GM23338 (cell line): Measurements from ENCODE around the gene DAO. TPM values are rescaled to one million over a fixed set of nuclear protein-coding genes. Genes with fewer than 3 reads are reported as not detected.

Experiments
- ATAC-seq: fragments of 200-7000 bp; cut with Tn5 transposase; 3 replicates; pipeline ENCODE4 v1.9.1; 2020
- DNase-seq: peaks from one replicate; pipeline ENCODE4 v3.0.0-alpha.2; 2015; ENCODE audit warnings: low spot score
- H2AFZ ChIP-seq: fragments of 200-600 bp; sonication (generic); 2 replicates; pipeline ENCODE4 v1.8.0; 2016; ENCODE audit warnings: antibody characterized with exemption, mild to moderate bottlenecking, moderate library complexity
- H3F3A ChIP-seq: fragments of 200-600 bp; sonication (generic); replicated peaks from 2 replicates; pipeline ENCODE4 v1.8.0; 2017; ENCODE audit warnings: antibody characterized with exemption, mixed run types, low read depth
- H3K27ac ChIP-seq: fragments of 200-600 bp; sonication (generic); 2 replicates; pipeline ENCODE4 v1.6.1; 2016; ENCODE audit warnings: low read depth
- H3K27me3 ChIP-seq: fragments of 200-600 bp; sonication (generic); 2 replicates; pipeline ENCODE4 v1.8.0; 2016; ENCODE audit warnings: mild to moderate bottlenecking, mixed run types, moderate library complexity; ENCODE audit not compliant: insufficient read depth
- H3K36me3 ChIP-seq: fragments of 200-600 bp; sonication (generic); 2 replicates; pipeline ENCODE4 v1.8.0; 2016; ENCODE audit warnings: mild to moderate bottlenecking; ENCODE audit not compliant: insufficient read depth
- H3K4me1 ChIP-seq: fragments of 200-600 bp; sonication (generic); 2 replicates; pipeline ENCODE4 v1.8.0; 2016; ENCODE audit warnings: mild to moderate bottlenecking, moderate library complexity; ENCODE audit not compliant: insufficient read depth
- H3K4me2 ChIP-seq: fragments of 200-600 bp; sonication (generic); 2 replicates; pipeline ENCODE4 v1.7.1; 2017; ENCODE audit warnings: mixed run types
- H3K4me3 ChIP-seq: fragments of 200-600 bp; sonication (generic); 2 replicates; pipeline ENCODE4 v1.6.1; 2016; ENCODE audit warnings: mixed run types
- H3K79me2 ChIP-seq: fragments of 200-600 bp; sonication (generic); replicated peaks from 2 replicates; pipeline ENCODE4 v1.8.0; 2017; ENCODE audit warnings: mild to moderate bottlenecking; ENCODE audit not compliant: insufficient read depth
- H3K9me2 ChIP-seq: fragments of 200-600 bp; sonication (generic); 2 replicates; pipeline ENCODE4 v1.8.0; 2017; ENCODE audit not compliant: insufficient read depth
- H4K20me1 ChIP-seq: fragments of 200-600 bp; sonication (generic); replicated peaks from 2 replicates; pipeline ENCODE4 v1.8.0; 2017; ENCODE audit warnings: mild to moderate bottlenecking; ENCODE audit not compliant: insufficient read depth
- H3K27ac Mint-ChIP-seq: 2 replicates; pipeline ENCODE4 v1.8.0; 2020; ENCODE audit warnings: inconsistent platforms, mild to moderate bottlenecking, moderate library complexity, mixed read lengths
- H3K27me3 Mint-ChIP-seq: 3 replicates; pipeline ENCODE4 v1.8.0; 2022; ENCODE audit warnings: low read depth, mild to moderate bottlenecking, moderate library complexity, mixed read lengths, inconsistent platforms; ENCODE audit not compliant: insufficient read depth, poor library complexity
- H3K36me3 Mint-ChIP-seq: 3 replicates; pipeline ENCODE4 v1.8.0; 2021; ENCODE audit warnings: low read depth, mild to moderate bottlenecking, inconsistent platforms, moderate library complexity, mixed read lengths
- H3K4me1 Mint-ChIP-seq: 3 replicates; pipeline ENCODE4 v1.8.0; 2020; ENCODE audit warnings: mild to moderate bottlenecking, inconsistent platforms, mixed read lengths
- H3K4me3 Mint-ChIP-seq: 3 replicates; pipeline ENCODE4 v1.8.0; 2021; ENCODE audit warnings: moderate library complexity, mild to moderate bottlenecking, inconsistent platforms, mixed read lengths
- H3K9me3 Mint-ChIP-seq: 3 replicates; pipeline ENCODE4 v1.8.0; 2020; ENCODE audit warnings: moderate library complexity, mild to moderate bottlenecking, inconsistent platforms, mixed read lengths
- CREB1 ChIP-seq: fragments of 250-450 bp; sonication (Bioruptor Pico); IDR thresholded peaks from 2 replicates; pipeline ENCODE4 v1.5.0; 2020; ENCODE audit warnings: low read depth, mild to moderate bottlenecking, moderate library complexity
- ETS1 ChIP-seq: IDR thresholded peaks from 2 replicates; pipeline ENCODE4 v1.6.1; 2016; ENCODE audit warnings: antibody characterized with exemption
- EZH2 ChIP-seq: fragments of 200-600 bp; sonication (generic); IDR thresholded peaks from one replicate; pipeline ENCODE4 v1.8.0; 2017; ENCODE audit warnings: antibody characterized with exemption, mild to moderate bottlenecking, low read depth; ENCODE audit not compliant: unreplicated experiment
- EZH2phosphoT487 ChIP-seq: fragments of 200-600 bp; sonication (generic); IDR thresholded peaks from one replicate; pipeline ENCODE4 v1.8.1; 2018; ENCODE audit warnings: antibody characterized with exemption; ENCODE audit not compliant: unreplicated experiment
- NANOG ChIP-seq: IDR thresholded peaks from 2 replicates; pipeline ENCODE4 v1.6.1; 2016; ENCODE audit warnings: antibody characterized with exemption, borderline replicate concordance
- POLR2AphosphoS5 ChIP-seq: IDR thresholded peaks from 2 replicates; pipeline ENCODE4 v1.6.1; 2016; ENCODE audit warnings: antibody characterized with exemption, low read depth
- STAT1 ChIP-seq: IDR thresholded peaks from one replicate; pipeline ENCODE4 v1.6.1; 2016; ENCODE audit warnings: antibody characterized with exemption; ENCODE audit not compliant: unreplicated experiment
- ZNF114 ChIP-seq: fragments of 250-450 bp; sonication (Bioruptor Pico); IDR thresholded peaks from 2 replicates; pipeline ENCODE4 v1.5.0; 2020; ENCODE audit warnings: mild to moderate bottlenecking, moderate library complexity
- ZNF462 ChIP-seq: fragments of 250-450 bp; sonication (Bioruptor Pico); IDR thresholded peaks from 2 replicates; pipeline ENCODE4 v1.5.0; 2020; ENCODE audit warnings: mild to moderate bottlenecking, moderate library complexity
- polyA plus RNA-seq: library from polyadenylated mRNA; unstranded; fragments of >200 nt; fragmentation: Nextera tagmentation; extraction: Ambion mirVana; gene quantifications from 2 replicates; pipeline ENCODE4 v1.2.1, GENCODE V29; 2016
- total RNA-seq: library from RNA; depleted of rRNA; stranded (reverse); fragments of >200 nt; shearing (Covaris generic); gene quantifications from 2 replicates; pipeline ENCODE4 v1.2.3, GENCODE V29; 2014

DAO gene
- total and polyA plus RNA-seq, 2 experiments from 2014 or later: not detected

GRCh38 chr12:108915632-108916133, 35.8 kb downstream of the DAO start:
- ATAC-seq (no peak), DNase-seq (no peak)
- Histone ChIP-seq H4K20me1 (no peaks in the 10 kb centered on the region), H3F3A (no peaks in the 10 kb centered on the region), H3K36me3 (no peaks in the 10 kb centered on the region), H3K79me2 (no peaks in the 10 kb centered on the region), H2AFZ (peak overlapping the region; percentile 56; the same call in 1 of the 2 replicates), H3K4me2 (no peak overlapping the region), H3K9me2 (no peaks in the 10 kb centered on the region), H3K4me3 (no peak overlapping the region), H3K4me1 (no peaks in the 10 kb centered on the region), H3K27ac (no peak overlapping the region), H3K27me3 (no peaks in the 10 kb centered on the region)
- H3K36me3 Mint-ChIP-seq: no peaks in the 10 kb centered on the region
- peaks cover 4% of the 10 kb centered on the region; the same call in 1 of the 3 replicates for H3K4me1 Mint-ChIP-seq
- no peak overlapping the region for H3K27ac Mint-ChIP-seq
- no peak overlapping the region for H3K4me3 Mint-ChIP-seq
- TF ChIP-seq EZH2: no peak
- TF ChIP-seq STAT1: no peak
- TF ChIP-seq ZNF114 (CRISPR knock-in tag): no peak
- TF ChIP-seq POLR2AphosphoS5: no peak
- no peak for TF ChIP-seq ETS1
- no peak for TF ChIP-seq NANOG
- TF ChIP-seq EZH2phosphoT487: no peak
- no peak for TF ChIP-seq ZNF462 (CRISPR knock-in tag)
- TF ChIP-seq CREB1: no peak
- H3K9me3 Mint-ChIP-seq: no peaks in the 10 kb centered on the region; the same call in 2 of the 3 replicates
- H3K27me3 Mint-ChIP-seq: peaks cover 8% of the 10 kb centered on the region
